Measurements from ENCODE around the gene UBE2Q2.

The UBE2Q2 gene

DNA sequence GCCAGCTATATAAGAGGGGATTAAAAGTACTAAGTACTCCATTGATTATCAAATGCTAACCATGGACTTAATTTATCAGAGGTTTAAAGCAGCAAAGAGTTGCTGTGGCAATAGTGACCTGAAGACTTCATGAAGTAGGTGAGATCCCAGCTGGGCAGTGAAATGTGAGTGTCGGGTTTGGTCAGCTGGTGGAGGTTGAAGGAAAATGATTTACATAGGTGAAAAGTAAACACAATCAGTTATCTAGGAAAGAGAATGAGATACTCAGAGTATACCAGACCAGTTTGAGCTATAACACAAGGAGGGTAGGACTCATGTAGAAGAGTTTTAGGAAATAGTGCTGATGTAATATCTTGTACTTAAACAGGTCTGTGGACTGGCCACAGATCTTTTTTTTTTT, 43.9 kb downstream of the UBE2Q2 start:
- H3K4me3 ChIP-seq: no peak overlapping the region
- H3K36me3 ChIP-seq: peaks cover 4 to 8% (median 6%) of the 10 kb centered on the region in 3 donors
- H3K4me1 ChIP-seq: no peaks in the 10 kb centered on the region
- no peak for DNase-seq
- intact Hi-C loops (cut with DNase I; ENCODE audit: low total_unique reads): no loop called here
- H3K9me3 ChIP-seq: no peaks in the 10 kb centered on the region
- H3K27me3 ChIP-seq: no peaks in the 10 kb centered on the region
- H3K27ac ChIP-seq: no peak overlapping the region
- TF ChIP-seq, protein P1, sequence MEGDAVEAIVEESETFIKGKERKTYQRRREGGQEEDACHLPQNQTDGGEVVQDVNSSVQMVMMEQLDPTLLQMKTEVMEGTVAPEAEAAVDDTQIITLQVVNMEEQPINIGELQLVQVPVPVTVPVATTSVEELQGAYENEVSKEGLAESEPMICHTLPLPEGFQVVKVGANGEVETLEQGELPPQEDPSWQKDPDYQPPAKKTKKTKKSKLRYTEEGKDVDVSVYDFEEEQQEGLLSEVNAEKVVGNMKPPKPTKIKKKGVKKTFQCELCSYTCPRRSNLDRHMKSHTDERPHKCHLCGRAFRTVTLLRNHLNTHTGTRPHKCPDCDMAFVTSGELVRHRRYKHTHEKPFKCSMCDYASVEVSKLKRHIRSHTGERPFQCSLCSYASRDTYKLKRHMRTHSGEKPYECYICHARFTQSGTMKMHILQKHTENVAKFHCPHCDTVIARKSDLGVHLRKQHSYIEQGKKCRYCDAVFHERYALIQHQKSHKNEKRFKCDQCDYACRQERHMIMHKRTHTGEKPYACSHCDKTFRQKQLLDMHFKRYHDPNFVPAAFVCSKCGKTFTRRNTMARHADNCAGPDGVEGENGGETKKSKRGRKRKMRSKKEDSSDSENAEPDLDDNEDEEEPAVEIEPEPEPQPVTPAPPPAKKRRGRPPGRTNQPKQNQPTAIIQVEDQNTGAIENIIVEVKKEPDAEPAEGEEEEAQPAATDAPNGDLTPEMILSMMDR (IDR thresholded peaks at IDR 0.05): no peak

DNA sequence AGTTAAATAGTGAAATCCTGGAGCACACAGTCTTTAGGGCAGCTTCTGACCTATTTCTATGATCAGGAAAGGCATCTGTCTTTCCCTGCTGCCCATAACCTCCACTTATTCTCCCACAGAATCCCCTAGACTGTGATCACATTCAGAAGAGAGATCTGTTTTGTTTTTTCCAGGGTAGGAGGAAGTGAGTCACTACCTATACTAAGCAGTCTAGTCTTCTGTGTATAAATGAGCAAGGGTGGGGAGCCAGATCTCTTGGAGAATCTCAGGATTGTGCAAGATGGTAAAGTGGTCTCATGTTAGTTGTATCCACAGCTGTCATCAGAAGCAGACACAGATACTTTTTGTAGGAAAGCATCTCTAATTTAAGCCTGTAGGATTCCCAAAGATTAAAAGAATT, 48.6 kb downstream of the UBE2Q2 start:
- peaks cover 0 to 10% (median 0%) of the 10 kb centered on the region in 3 donors for H3K36me3 ChIP-seq
- no peaks in the 10 kb centered on the region for H3K27me3 ChIP-seq
- H3K4me1 ChIP-seq: no peaks in the 10 kb centered on the region
- no peak overlapping the region for H3K4me3 ChIP-seq
- intact Hi-C loops (cut with DNase I; ENCODE audit: low total_unique reads): no loop called here
- H3K9me3 ChIP-seq: no peaks in the 10 kb centered on the region
- TF ChIP-seq, protein P1 (IDR thresholded peaks at IDR 0.05): no peak
- peak overlapping the region in 1 of 2 donors; percentile 16 for H3K27ac ChIP-seq
- no peak for DNase-seq

DNA sequence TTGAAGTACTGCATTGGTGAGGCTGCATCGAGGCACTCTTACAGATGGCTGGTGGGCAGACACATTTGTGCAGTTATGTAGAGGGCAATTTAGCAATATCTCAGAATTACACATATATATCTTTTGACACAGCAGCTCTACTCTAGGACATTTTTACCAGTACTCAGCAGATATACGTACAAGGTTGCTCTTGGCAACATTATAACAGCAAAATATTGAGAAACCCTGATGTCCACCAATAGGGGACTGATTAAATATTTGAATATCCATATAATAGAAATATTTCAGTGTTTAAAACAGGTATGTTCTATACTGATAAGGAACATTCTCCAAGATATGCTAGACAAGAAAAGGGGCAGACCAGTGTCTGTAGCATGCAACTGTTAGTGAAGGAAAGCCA, 52.5 kb downstream of the UBE2Q2 start:
- H3K27ac ChIP-seq: no peak overlapping the region
- H3K9me3 ChIP-seq: no peaks in the 10 kb centered on the region
- H3K4me1 ChIP-seq: no peaks in the 10 kb centered on the region
- DNase-seq: no peak
- no peak overlapping the region for H3K4me3 ChIP-seq
- H3K36me3 ChIP-seq: peaks cover 0 to 14% (median 0%) of the 10 kb centered on the region in 3 donors
- intact Hi-C loops (cut with DNase I; ENCODE audit: low total_unique reads): no loop called here
- TF ChIP-seq, protein P1 (IDR thresholded peaks at IDR 0.05): no peak
- H3K27me3 ChIP-seq: no peaks in the 10 kb centered on the region

DNA sequence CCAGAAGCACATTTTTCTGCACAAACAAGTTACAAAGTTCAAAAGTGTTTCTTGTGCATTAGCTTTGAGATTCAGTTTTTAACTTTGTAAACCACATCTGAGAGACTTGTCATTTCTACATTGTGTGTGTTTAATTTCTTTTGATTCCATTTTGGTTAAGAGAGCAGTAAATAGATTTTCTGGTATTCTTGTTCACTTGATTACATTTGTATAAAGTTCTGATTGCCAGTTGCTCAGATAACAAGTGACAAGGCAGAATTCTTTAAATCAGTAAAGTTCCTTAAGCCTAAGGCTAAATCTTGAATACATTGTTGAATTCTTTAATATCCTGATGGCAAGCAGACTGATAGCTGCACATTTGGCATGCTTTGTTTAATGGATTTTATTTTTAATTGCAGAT, 57.3 kb downstream of the UBE2Q2 start:
- Histone ChIP-seq H3K4me1 (peaks cover 0 to 16% (median 12%) of the 10 kb centered on the region in 4 donors), H3K9me3 (no peaks in the 10 kb centered on the region), H3K27me3 (no peaks in the 10 kb centered on the region), H3K36me3 (peaks cover 0 to 4% (median 0%) of the 10 kb centered on the region in 3 donors), H3K27ac (no peak overlapping the region), H3K4me3 (no peak overlapping the region)
- intact Hi-C loops (cut with DNase I; ENCODE audit: low total_unique reads): no loop called here
- TF ChIP-seq, protein P1 (IDR thresholded peaks at IDR 0.05): no peak
- DNase-seq: no peak

DNA sequence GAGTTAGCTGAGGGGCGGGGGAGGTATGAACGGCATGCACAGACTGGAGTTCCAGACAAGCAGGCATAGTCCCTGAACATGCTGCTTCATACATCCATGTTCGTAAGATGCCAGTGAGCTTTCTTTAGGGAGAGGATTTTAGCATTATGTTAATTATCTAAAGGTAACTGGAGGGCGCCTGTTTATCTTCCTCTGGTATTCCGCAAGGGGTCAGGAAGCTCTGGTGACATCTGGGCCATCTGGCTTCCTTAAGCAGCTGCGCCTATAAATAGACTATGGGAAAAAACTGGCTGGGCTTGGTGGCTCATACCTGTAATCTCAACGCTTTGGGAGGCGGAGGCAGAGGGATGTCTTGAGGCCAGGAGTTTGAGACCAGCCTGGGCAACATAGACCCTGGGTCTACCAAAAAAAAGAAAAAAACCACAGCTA, 58.9 kb downstream of the UBE2Q2 start:
- no peak overlapping the region for H3K27ac ChIP-seq
- intact Hi-C loops (cut with DNase I; ENCODE audit: low total_unique reads): no loop called here
- no peaks in the 10 kb centered on the region for H3K27me3 ChIP-seq
- H3K4me1 ChIP-seq: peaks cover 0 to 26% (median 12%) of the 10 kb centered on the region in 4 donors
- H3K36me3 ChIP-seq: peaks cover 0 to 4% (median 0%) of the 10 kb centered on the region in 3 donors
- TF ChIP-seq, protein P1 (IDR thresholded peaks at IDR 0.05): no peak
- DNase-seq: no peak
- no peak overlapping the region for H3K4me3 ChIP-seq
- no peaks in the 10 kb centered on the region for H3K9me3 ChIP-seq

All from tibial artery (tissue), 4 donors.